Subcutaneous abdominal adipose tissue (tissue), 5 donors: ENCODE results near the gene RNFT2.

Experiments used
- H3K27ac ChIP-seq: one replicate; pipeline ENCODE4 v1.7.0; 2013; ENCODE audit warnings: low read depth, mild to moderate bottlenecking, inconsistent platforms, low read length, moderate library complexity
- H3K27me3 ChIP-seq, 5 donors: one replicate each; pipeline ENCODE4 v1.7.0; 2013; ENCODE audit warnings: low read length in 5 of 5, inconsistent platforms in 1 of 5; ENCODE audit not compliant: control insufficient read depth in 5 of 5, insufficient read depth in 4 of 5
- H3K36me3 ChIP-seq, 5 donors: one replicate each; pipeline ENCODE4 v1.7.0; 2013; ENCODE audit warnings: low read length in 5 of 5; ENCODE audit not compliant: control insufficient read depth in 5 of 5, insufficient read depth in 5 of 5
- H3K4me1 ChIP-seq, 5 donors: one replicate each; pipeline ENCODE4 v1.7.0; 2013; ENCODE audit warnings: low read length in 5 of 5, mild to moderate bottlenecking in 3 of 5, moderate library complexity in 1 of 5; ENCODE audit not compliant: control insufficient read depth in 5 of 5, insufficient read depth in 5 of 5
- H3K4me3 ChIP-seq, 5 donors: one replicate each; pipeline ENCODE4 v1.7.0; 2013; ENCODE audit warnings: low read length in 5 of 5, low read depth in 1 of 5
- H3K9ac ChIP-seq, 5 donors: one replicate each; pipeline ENCODE4 v1.7.0; 2013; ENCODE audit warnings: low read length in 5 of 5, mild to moderate bottlenecking in 4 of 5, moderate library complexity in 3 of 5
- H3K9me3 ChIP-seq, 5 donors: one replicate each; pipeline ENCODE4 v1.7.0; 2013; ENCODE audit warnings: low read length in 5 of 5; ENCODE audit not compliant: control insufficient read depth in 5 of 5
- donor health status: healthy.
- donor health status: healthy.
- donor health status: healthy.
- donor health status: healthy.
- donor health status: healthy.

Gene RNFT2

DNA sequence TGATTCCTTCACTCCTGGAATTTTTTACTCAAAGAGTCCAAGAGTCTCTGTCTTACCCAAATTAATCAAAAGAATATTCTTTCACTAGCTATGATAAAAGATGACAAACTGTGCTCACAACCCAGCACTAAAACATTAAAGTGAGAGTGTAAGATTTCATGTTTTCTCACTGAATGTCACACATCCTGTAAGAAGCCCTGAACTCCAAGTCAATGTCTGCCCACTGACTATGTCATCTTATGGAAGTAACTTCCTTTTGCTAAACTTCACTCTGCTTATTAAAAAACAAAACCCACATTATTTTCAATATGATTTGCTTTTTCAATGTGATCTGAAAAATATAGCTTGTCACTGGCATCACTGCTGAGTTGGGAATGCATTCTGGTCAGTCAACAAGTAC is 15.9 kb upstream of the RNFT2 start:
- peaks cover 4 to 49% (median 31%) of the 10 kb centered on the region in 5 donors for H3K36me3 ChIP-seq
- H3K27ac ChIP-seq: no peak overlapping the region
- no peak overlapping the region for H3K4me3 ChIP-seq

DNA sequence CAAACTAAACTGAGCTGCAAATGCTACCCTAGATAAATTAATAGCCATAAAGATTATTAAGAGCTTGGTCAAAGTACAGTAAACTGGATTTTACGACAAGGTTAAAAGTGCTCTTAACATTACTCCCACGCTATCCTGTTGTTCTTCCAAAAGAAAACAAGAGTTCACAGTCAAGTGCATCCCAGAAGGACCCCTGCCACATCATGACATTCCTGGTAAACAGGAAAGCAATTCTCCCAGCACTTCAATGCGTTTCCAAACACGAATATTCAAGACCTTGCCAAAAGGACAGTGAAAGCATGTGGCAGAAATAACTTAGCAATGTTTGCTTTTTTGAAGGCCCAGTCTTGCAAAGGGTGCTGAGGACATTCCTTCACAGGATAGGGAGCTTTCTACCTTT is 11.4 kb upstream of the RNFT2 start:
- no peaks in the 10 kb centered on the region for H3K9me3 ChIP-seq
- no peaks in the 10 kb centered on the region for H3K27me3 ChIP-seq
- H3K4me1 ChIP-seq: peaks cover 0 to 18% (median 0%) of the 10 kb centered on the region in 5 donors
- peaks cover 0 to 17% (median 7%) of the 10 kb centered on the region in 5 donors for H3K36me3 ChIP-seq
- H3K27ac ChIP-seq: no peak overlapping the region
- H3K9ac ChIP-seq: no peak overlapping the region
- H3K4me3 ChIP-seq: no peak overlapping the region

More for the DNA sequence above, 15.9 kb upstream of the RNFT2 start:
- no peaks in the 10 kb centered on the region for H3K27me3 ChIP-seq
- peaks cover 0 to 17% (median 10%) of the 10 kb centered on the region in 5 donors for H3K4me1 ChIP-seq
- H3K9ac ChIP-seq: no peak overlapping the region
- no peaks in the 10 kb centered on the region for H3K9me3 ChIP-seq

DNA sequence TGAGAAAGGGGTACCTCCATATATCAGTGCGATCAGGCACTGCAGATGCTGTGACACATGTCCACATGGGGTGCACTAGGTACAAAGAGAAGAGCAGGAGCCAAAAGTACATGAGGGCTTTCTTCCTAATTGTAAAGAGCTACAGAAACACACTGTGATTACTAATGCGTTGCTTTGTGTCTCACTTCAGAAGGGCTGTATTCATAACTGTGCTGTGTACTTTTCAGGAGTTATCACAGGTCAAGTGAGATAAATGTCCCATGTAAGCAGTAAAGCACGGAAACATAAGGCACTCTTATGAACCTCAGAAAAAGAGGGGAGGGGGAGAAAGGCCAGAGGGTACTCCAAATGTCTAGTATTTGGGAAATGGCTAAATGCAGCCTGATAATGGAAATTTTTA is 10.9 kb upstream of the RNFT2 start:
- Histone ChIP-seq H3K27me3 (no peaks in the 10 kb centered on the region), H3K4me1 (peaks cover 0 to 21% (median 0%) of the 10 kb centered on the region in 5 donors), H3K36me3 (peaks cover 0 to 11% (median 7%) of the 10 kb centered on the region in 5 donors), H3K9me3 (no peaks in the 10 kb centered on the region), H3K4me3 (no peak overlapping the region), H3K9ac (no peak overlapping the region), H3K27ac (no peak overlapping the region)

DNA sequence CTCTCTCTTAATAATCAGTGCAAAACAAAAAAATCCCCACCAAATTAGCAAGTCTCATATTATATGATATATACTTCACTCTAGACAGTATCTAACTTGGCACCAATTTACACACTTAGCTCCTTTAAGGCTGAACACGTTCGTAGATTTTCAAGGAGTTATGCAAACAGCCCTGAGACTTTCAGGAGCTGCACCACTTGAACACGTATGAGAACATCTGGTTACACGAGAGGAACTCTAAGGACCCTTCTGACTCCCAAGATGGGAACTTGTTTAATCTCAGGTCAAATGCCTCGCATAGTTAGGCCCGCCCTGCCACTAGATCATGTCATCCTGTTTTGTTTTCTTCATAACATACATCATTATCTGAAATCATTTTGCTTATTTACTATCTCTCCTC is 10.2 kb upstream of the RNFT2 start:
- H3K27ac ChIP-seq: no peak overlapping the region
- H3K9ac ChIP-seq: no peak overlapping the region
- H3K4me1 ChIP-seq: peaks cover 0 to 21% (median 0%) of the 10 kb centered on the region in 5 donors
- H3K27me3 ChIP-seq: no peaks in the 10 kb centered on the region
- H3K9me3 ChIP-seq: no peaks in the 10 kb centered on the region
- H3K36me3 ChIP-seq: peaks cover 0 to 8% (median 1%) of the 10 kb centered on the region in 5 donors
- H3K4me3 ChIP-seq: no peak overlapping the region

DNA sequence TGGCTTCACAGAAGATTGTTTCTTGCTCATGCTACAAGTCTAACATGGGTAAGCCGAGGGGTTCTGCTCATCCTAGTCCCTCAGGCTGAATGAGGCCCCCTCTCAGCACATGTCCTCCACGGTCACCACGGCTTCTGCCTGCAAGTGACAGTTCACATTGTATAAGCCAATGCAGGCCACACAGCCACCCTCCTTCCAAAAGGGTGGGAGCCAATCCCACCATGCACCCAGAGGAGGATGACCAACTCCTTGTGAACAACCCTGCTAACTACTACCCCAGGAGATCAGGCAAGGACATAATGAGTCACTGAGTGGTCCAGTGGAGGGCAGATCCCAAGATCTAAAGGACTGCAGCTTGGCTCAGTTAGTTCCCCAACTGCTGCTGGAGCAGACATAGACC is 6.3 kb upstream of the RNFT2 start:
- no peak overlapping the region for H3K27ac ChIP-seq
- H3K4me3 ChIP-seq: no peak overlapping the region
- H3K9me3 ChIP-seq: no peaks in the 10 kb centered on the region
- no peaks in the 10 kb centered on the region for H3K27me3 ChIP-seq
- peaks cover 0 to 21% (median 8%) of the 10 kb centered on the region in 5 donors for H3K4me1 ChIP-seq
- H3K36me3 ChIP-seq: peaks cover 9 to 25% (median 12%) of the 10 kb centered on the region in 5 donors
- no peak overlapping the region for H3K9ac ChIP-seq

DNA sequence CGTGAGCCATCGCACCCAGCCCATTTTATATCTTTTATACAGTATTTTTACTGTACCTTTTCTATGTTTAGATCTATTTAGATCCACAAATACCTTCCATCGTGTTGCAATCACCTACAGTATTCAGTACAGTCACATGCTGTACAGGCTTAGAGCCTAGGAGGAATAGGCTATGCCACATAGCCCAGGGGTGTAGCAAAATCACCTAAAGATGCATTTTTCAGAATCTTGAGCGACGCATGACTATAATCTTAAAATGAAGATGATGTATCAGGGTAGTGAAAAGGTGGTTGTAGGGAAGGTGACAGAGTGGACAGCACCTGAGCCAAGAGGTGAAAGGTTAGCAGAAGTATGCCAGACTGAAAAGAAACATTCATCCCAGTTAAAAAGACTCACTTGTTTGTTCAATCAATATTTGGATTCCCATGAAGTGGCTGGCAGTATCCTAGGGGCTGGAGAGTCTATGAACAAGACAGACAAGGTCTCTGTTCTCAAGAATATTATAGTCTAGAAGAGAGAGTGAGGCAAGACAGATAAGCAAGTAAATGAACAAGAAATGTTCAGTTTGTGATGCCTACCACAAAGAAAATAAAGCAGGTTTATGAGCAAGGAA is 3.9 kb upstream of the RNFT2 start:
- Histone ChIP-seq H3K27ac (no peak overlapping the region), H3K9me3 (no peaks in the 10 kb centered on the region), H3K4me1 (peaks cover 0 to 26% (median 22%) of the 10 kb centered on the region in 5 donors), H3K4me3 (no peak overlapping the region), H3K36me3 (peaks cover 9 to 22% (median 12%) of the 10 kb centered on the region in 5 donors), H3K27me3 (no peaks in the 10 kb centered on the region), H3K9ac (no peak overlapping the region)

DNA sequence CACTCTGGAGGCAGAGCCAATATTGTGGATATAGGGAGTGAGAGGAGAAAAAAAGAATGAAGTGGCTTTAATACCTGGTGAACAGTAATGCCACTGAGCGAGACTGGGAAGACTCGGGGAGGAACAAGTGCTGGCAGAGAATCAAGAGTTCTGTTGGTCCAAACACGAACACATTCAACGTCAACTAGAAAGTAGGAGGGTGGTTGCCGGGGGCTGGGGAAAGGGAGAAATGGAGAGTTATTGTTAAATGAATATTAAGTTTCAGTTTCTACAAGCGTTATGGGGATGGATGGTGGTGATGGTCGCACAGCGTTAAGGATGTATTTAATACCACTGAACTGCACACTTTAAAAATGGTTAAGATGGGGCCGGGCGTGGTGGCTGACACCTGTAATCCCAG is 3.0 kb upstream of the RNFT2 start:
- H3K9ac ChIP-seq: no peak overlapping the region
- no peak overlapping the region for H3K27ac ChIP-seq
- no peaks in the 10 kb centered on the region for H3K9me3 ChIP-seq
- peaks cover 0 to 26% (median 22%) of the 10 kb centered on the region in 5 donors for H3K4me1 ChIP-seq
- H3K36me3 ChIP-seq: peaks cover 9 to 22% (median 12%) of the 10 kb centered on the region in 5 donors
- no peak overlapping the region for H3K4me3 ChIP-seq
- H3K27me3 ChIP-seq: no peaks in the 10 kb centered on the region

DNA sequence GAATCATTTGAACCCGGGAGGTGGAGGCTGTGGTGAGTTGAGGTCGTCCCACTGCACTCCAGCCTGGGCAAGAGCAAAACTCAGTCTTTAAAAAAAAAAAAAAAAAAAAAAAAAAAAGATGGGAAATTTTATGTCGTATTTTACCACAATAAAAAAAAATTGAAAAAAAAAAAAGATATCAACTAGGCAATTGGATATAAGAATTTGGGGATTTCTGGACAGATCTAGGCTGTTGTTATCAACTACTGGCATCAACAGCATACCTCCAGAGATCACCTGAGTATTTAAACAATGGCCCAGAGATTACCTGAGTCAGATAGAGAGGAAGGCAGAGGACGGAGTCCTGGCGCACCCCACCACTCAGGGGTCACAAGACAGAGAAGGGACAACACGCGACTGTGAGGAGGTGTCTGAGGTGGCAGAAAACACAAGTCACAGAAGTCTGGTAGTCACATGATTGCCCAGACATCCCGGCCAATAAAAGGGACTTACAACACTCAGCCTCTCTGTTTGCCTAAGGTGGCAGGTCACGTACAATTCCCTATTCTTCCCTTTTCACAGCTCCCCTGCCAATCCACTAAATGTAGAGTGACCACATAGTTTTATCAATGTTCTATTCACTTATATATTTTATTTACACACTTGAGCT is 2.0 kb upstream of the RNFT2 start:
- Histone ChIP-seq H3K27ac (no peak overlapping the region), H3K4me1 (peaks cover 0 to 26% (median 22%) of the 10 kb centered on the region in 5 donors), H3K9me3 (no peaks in the 10 kb centered on the region), H3K27me3 (no peaks in the 10 kb centered on the region), H3K36me3 (peaks cover 9 to 22% (median 12%) of the 10 kb centered on the region in 5 donors), H3K4me3 (peak overlapping the region in 3 of 5 donors; percentile 97 to 98 (median 98)), H3K9ac (peak overlapping the region in 1 of 5 donors; percentile 90)

DNA sequence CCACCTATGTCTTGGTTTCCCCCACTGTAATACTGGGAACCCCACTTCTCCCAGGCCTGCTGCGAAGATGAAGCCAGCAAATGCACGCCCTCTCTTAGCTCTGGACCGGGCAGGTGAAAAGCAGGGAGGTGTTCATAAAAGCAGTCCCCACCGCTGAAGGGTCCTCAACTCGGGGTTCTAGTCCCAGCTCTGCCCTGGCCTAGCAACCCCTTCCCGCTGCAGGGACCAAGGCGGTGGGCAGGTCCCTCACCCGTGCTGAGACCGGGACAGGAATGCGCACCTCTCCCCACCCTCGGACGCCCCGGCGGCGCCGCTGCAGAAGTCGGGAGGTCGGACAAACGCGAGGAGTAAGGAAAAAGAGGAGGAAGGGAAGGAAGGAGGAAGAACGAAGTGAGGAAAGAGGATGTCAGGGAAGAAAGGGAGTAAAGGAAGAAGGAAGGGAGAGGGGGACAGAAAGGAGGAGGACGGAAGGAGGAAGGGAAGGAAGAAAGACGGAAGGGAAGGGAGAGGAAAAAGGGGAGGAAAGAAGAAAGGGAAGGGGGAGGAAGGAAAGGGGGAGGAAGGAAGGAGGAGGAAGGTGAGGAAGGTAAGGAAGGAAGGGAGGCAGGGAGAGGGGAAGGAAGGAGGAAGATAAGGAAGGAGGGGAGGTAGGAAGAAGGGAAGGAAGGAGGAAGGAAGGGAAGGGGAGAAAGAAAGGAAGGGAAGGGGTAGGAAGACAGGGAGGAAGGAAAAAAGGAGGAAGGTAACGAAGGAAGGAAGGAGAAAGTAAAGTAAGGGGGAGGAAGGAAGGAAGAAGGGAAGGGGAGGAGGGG is 947 bp upstream of the RNFT2 start:
- Histone ChIP-seq H3K36me3 (peaks cover 9 to 22% (median 10%) of the 10 kb centered on the region in 5 donors), H3K27ac (peak overlapping the region; percentile 60)

More for the DNA sequence above, 947 bp upstream of the RNFT2 start:
- Histone ChIP-seq H3K9me3 (no peaks in the 10 kb centered on the region), H3K27me3 (no peaks in the 10 kb centered on the region), H3K9ac (peak overlapping the region; percentile 65 to 94 (median 90)), H3K4me3 (peak overlapping the region; percentile 97 to 100 (median 98)), H3K4me1 (peaks cover 0 to 26% (median 21%) of the 10 kb centered on the region in 5 donors)
